LNCaP clone FGC (cell line): ENCODE measurements around the gene HDAC11.
"Not testable (repeated sequence)": the region's sequence is repeated elsewhere in the genome, so short reads cannot be mapped to it uniquely, and the experiment has no call there.

Experiments
- DNase-seq: peaks from one replicate; pipeline ENCODE4 v3.0.0-alpha.2; 2011; ENCODE audit warnings: low read depth
- H3K4me3 ChIP-seq: 2 replicates; pipeline ENCODE4 v1.5.1; 2011; ENCODE audit warnings: mild to moderate bottlenecking, low read depth, low read length, control low read depth
- CTCF ChIP-seq: IDR thresholded peaks from 2 replicates; pipeline ENCODE4 v1.5.1; 2012; ENCODE audit warnings: mild to moderate bottlenecking; ENCODE audit not compliant: control insufficient read depth, insufficient read depth; ENCODE audit errors: extremely low read depth

Gene HDAC11

GRCh38 chr3:13495351-13495813 lies 15.3 kb downstream of the HDAC11 start:
- TF ChIP-seq CTCF = no peak
- H3K4me3 ChIP-seq = no peak overlapping the region
- no peak for DNase-seq

DNA sequence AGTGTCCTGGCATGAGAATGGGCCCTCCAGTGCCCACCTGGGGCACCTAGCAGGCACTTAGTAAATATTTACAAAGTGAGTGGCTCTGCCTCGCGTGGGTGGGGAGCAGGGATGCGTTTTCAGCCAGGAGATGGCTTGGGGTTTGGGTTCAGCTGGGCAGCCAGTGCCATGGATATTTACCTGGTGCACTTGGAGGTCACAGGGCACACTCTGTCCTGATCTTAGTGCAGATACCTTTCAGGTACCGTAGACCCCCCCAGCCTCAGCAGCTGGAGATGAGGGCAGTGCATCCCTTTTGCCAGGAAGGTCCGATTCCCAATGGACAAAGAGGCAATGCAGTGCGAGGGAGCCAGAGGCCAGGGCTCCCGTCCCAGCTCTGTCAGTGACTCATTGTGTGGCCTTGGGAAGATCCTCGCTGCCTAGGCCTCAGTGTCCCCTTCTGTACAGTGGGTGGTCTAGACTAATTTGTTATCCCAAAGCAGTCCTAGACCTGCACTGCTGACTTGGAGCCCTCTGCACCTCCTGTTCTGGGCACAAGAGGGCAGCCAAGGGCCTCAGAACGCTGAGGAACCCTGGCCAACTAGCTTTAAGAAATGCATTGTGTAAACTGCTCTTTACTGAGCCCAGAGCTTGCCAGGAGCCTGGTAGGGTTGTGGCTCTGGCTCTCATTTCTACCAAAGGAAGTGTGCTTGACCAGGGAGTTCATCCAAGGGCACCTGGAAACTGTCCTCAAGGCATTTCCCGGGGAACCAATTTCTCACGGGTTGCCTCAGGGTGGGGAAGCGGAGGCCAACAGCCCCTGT lies 16.0 kb downstream of the HDAC11 start:
- peak; percentile 96 for DNase-seq
- peak; percentile 98 for TF ChIP-seq CTCF

GRCh38 chr3:13496879-13497278 lies 16.8 kb downstream of the HDAC11 start:
- no peak for DNase-seq
- no peak overlapping the region for H3K4me3 ChIP-seq
- TF ChIP-seq CTCF = no peak

More for the DNA sequence above, 16.0 kb downstream of the HDAC11 start:
- H3K4me3 ChIP-seq = no peak overlapping the region

GRCh38 chr3:13497386-13497785 lies 17.3 kb downstream of the HDAC11 start:
- H3K4me3 ChIP-seq = no peak overlapping the region
- TF ChIP-seq CTCF = no peak
- no peak for DNase-seq

DNA sequence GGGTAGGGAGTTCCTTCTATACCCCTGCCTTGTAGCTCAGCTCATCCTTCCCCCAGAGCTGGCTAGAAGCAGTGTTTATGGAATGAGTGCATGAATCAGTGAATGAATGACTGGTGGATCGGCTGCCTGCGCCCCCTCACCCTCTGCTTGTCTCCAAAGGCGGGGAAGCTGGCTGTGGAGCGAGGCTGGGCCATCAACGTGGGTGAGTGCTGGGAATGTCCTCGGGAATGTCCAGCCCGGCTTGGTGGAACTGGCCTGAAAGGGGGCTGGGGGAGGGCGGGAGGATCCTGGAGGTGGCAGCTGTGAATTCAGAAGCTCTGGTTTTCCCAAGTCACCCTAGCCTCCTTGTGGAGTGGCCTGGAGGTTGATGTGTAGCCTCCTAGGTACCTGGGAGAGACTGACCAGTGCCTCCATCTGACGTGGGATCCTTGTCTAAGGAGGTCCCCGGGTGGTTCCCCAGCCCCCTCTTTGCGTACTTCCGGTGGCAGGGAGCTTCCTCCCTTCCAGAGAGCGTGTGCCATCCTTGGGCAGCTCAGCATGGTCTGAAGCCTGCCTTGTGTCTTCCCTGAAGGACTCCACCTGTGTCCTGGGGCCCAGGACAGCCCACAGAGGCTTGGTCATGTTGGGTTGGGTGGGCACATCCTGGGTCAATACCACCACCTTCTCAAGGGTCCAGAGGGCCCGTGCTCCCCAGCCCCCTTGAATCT lies 18.4 kb downstream of the HDAC11 start:
- no peak for DNase-seq

GRCh38 chr3:13499246-13499645 lies 19.1 kb downstream of the HDAC11 start:
- not testable (repeated sequence) for DNase-seq, H3K4me3 ChIP-seq

More for the DNA sequence above, 18.4 kb downstream of the HDAC11 start:
- H3K4me3 ChIP-seq = no peak overlapping the region
- no peak for TF ChIP-seq CTCF

DNA sequence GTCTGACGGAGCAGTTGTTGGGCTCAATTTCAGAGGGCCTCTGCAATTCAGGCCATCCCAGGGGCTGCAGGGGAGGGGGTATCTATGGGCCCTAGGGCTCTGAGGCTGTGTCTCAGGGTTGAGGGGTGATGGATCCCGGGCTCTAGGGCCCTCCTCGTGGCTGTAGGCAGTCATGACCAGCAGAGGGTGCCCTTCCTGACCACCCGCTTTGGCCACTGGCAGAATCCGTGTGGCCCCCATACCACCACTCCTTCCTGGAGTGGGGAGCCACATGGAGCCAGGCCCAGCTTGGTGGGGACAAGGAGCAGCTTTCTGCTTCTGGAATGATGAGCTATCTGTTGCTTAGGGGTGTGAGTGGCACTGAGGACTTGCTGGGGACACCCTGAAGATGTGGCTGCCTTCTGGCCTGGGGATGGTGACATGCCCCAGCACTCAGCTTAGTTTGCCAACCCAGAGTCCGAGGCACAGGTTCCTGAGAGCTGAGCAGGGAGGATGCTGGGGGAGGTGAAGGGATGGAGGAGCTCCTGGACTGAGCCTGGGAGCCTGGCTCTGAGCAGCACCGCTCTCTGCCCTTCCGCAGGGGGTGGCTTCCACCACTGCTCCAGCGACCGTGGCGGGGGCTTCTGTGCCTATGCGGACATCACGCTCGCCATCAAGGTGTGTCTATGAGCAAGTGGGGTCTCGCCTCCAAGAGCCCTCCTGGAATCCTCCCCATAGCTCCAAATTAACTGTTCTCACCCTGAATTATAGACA lies 20.2 kb downstream of the HDAC11 start:
- no peak for DNase-seq
- no peak overlapping the region for H3K4me3 ChIP-seq

More for the DNA sequence above, 20.2 kb downstream of the HDAC11 start:
- TF ChIP-seq CTCF = peak; percentile 51
